ENCODE results near the gene GATB.

Gene GATB

GRCh38 chr4:151770154-151770553, 9.3 kb upstream of the GATB start:
- POLR2A ChIA-PET = no interaction called here
- TF ChIP-seq, protein P1, sequence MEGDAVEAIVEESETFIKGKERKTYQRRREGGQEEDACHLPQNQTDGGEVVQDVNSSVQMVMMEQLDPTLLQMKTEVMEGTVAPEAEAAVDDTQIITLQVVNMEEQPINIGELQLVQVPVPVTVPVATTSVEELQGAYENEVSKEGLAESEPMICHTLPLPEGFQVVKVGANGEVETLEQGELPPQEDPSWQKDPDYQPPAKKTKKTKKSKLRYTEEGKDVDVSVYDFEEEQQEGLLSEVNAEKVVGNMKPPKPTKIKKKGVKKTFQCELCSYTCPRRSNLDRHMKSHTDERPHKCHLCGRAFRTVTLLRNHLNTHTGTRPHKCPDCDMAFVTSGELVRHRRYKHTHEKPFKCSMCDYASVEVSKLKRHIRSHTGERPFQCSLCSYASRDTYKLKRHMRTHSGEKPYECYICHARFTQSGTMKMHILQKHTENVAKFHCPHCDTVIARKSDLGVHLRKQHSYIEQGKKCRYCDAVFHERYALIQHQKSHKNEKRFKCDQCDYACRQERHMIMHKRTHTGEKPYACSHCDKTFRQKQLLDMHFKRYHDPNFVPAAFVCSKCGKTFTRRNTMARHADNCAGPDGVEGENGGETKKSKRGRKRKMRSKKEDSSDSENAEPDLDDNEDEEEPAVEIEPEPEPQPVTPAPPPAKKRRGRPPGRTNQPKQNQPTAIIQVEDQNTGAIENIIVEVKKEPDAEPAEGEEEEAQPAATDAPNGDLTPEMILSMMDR (IDR thresholded peaks at IDR 0.05; ENCODE audit: control extremely low read depth, extremely low read depth, low read depth, missing control alignments) = no peak
- CTCF ChIA-PET = interaction anchor here (1.0 to 2.6 kb wide), 5 partner anchors 9 to 32 kb away, joined by 3 to 10 read pairs (median 4); partner anchors contain the start of gene GATB
- DNase-seq (ENCODE audit: extremely low spot score) = no peak

DNA sequence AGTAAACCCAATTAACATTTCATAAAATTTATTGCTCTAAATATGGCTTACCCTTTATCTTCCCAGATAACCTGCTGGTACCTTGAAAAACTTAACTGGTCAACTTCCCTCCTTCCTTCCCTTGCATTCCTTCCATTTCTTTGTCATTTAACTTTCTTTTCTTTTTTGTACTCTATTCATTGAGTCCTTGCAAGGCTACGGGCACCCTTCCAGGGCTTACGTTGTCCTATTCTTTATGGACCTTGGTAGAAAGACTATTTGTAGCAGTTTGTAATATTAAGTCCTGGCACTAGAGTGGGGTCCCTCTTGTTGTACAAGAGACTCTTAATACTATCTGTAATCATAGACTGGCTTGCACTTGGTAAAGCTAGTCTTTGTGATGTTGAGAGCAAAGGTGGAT, 8.0 kb upstream of the GATB start:
- ChIA-PET POLR2A (no interaction called here), CTCF (interaction anchor here (2.5 kb wide), 1 partner anchor 11 kb away, joined by 9 read pairs; no protein-coding TSS in a partner anchor)
- no peak for DNase-seq (ENCODE audit: extremely low spot score)
- TF ChIP-seq, protein P1 (IDR thresholded peaks at IDR 0.05; ENCODE audit: control extremely low read depth, extremely low read depth, low read depth, missing control alignments) = no peak

DNA sequence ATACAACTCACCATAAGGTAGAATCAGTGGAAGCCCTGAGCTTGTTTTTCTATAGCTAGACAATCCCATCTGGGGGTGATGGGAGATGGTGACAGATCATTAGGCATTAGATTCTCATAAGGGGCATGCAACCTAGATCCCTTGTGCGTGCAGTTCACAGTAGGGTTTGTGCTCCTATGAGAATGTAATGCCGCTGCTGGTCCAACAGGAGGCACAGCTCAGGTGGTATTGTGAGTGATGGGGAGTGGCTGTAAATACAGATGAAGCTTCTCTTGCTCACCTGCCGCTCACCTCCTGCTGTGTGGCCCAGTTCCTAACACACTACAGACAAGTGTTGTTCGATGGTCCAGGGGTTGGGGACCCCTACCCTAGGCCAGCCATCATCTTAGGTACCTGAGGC, 5.9 kb upstream of the GATB start:
- no peak for DNase-seq (ENCODE audit: extremely low spot score)
- ChIA-PET CTCF (interaction anchor here (1.4 kb wide), 1 partner anchor 9 kb away, joined by 3 read pairs; no protein-coding TSS in a partner anchor), POLR2A (no interaction called here)
- TF ChIP-seq, protein P1 (IDR thresholded peaks at IDR 0.05; ENCODE audit: control extremely low read depth, extremely low read depth, low read depth, missing control alignments) = no peak

- ChIA-PET CTCF (interaction anchor here (0.8 to 2.5 kb wide), 9 partner anchors 9 to 36 kb away, joined by 3 to 10 read pairs (median 4); no protein-coding TSS in a partner anchor), POLR2A (interaction anchor here (1.0 kb wide), 1 partner anchor 122 kb away, joined by 3 read pairs; no protein-coding TSS in a partner anchor)
- DNase-seq (ENCODE audit: extremely low spot score) = no peak
- TF ChIP-seq, protein P1 (IDR thresholded peaks at IDR 0.05; ENCODE audit: control extremely low read depth, extremely low read depth, low read depth, missing control alignments) = no peak
Observed at GRCh38 chr4:151760002-151760401, 805 bp downstream of the GATB start.

- no peak for DNase-seq (ENCODE audit: extremely low spot score)
- POLR2A ChIA-PET = interaction anchor here (1.1 kb wide), 1 partner anchor 9 kb away, joined by 4 read pairs; no protein-coding TSS in a partner anchor
- TF ChIP-seq, protein P1 (IDR thresholded peaks at IDR 0.05; ENCODE audit: control extremely low read depth, extremely low read depth, low read depth, missing control alignments) = no peak
- CTCF ChIA-PET = interaction anchor here (1.4 kb wide), 2 partner anchors 10 to 49 kb away, joined by 5 read pairs; no protein-coding TSS in a partner anchor
Observed at GRCh38 chr4:151753056-151753455, 7.8 kb downstream of the GATB start.

DNA sequence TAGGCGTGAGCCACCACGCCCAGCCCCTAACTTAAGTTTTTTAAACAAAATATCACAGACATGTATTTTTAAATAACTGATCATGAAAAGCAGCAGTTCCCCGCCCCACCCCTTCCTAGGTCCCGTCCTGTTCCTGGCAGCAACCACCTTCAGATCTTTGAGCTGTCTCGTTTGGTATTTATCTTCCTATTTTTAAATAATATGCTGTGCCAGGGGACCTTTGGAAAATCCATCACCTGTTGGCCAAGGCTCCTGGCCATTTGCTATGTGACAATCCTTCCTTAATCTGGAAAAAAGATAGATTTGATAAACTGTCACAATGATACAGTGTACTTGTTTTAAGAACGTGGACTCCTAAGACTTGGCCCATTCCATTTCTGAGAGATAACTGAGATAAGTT, 10.7 kb downstream of the GATB start:
- no peak for DNase-seq (ENCODE audit: extremely low spot score)
- TF ChIP-seq, protein P1 (IDR thresholded peaks at IDR 0.05; ENCODE audit: control extremely low read depth, extremely low read depth, low read depth, missing control alignments) = no peak
- CTCF ChIA-PET = interaction anchor here (0.9 to 3.1 kb wide), 2 partner anchors 10 to 14 kb away, joined by 3 to 10 read pairs; no protein-coding TSS in a partner anchor
- POLR2A ChIA-PET = no interaction called here
